Measurements from ENCODE around the gene ISCA2. TPM values are rescaled to one million over a fixed set of nuclear protein-coding genes. Genes with fewer than 3 reads are reported as not detected.

The ISCA2 gene
- total and polyA plus RNA-seq, 2 donors (not counting 3 experiments of a cell fraction or from before 2014, with no cell fraction given) = 22.6 to 25.7 TPM

DNA sequence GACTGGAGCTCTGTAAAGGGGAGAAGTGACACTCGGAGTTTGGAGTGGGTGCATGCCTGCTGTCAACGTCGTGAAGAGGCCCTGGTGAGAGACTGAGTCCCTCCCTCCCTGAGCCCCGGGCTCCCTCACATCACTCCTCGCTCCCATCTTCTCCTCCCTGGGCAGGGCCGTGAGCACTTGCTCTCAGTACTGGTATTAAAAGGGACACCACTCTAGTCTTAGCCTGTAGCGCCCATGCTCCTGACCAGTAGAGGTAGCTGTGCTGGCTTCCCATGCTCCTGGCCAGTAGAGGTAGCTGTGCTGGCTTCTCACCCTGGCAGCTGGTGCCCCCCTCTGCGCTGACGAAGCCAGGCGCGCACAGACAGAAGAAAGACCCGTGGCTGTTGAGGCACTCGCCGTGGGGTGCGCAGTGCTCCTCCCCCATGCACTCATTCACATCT is 14.7 kb downstream of the ISCA2 start:
- Histone ChIP-seq H2AFZ (ENCODE audit: low read depth, low read length) (no peak overlapping the region), H3K27me3 (ENCODE audit: control insufficient read depth in 2 of 2, insufficient read depth in 2 of 2, low read length in 2 of 2) (no peaks in the 10 kb centered on the region), H3K9me3 (replicated peaks; ENCODE audit: control insufficient read depth, insufficient read depth, low read length) (no peaks in the 10 kb centered on the region), H3K9me1 (replicated peaks; ENCODE audit: control insufficient read depth, extremely low read depth, insufficient read depth, low read length) (no peaks in the 10 kb centered on the region), H3K4me3 (replicated peaks in 1 of 3; ENCODE audit: insufficient read depth in 1 of 3, low read depth in 1 of 3, low read length in 3 of 3) (no peak overlapping the region), H3K4me1 (ENCODE audit: control insufficient read depth, extremely low read depth, insufficient read depth, low read length) (no peaks in the 10 kb centered on the region), H3K9ac (replicated peaks; ENCODE audit: extremely low read depth, insufficient read depth, low read length) (no peak overlapping the region), H3K36me3 (ENCODE audit: control insufficient read depth in 2 of 2, extremely low read depth in 1 of 2, insufficient read depth in 2 of 2, low read length in 2 of 2) (peaks cover 41 to 73% of the 10 kb centered on the region in 2 experiments), H3K79me2 (ENCODE audit: control insufficient read depth, insufficient read depth, low read length) (no peaks in the 10 kb centered on the region), H3K4me2 (ENCODE audit: insufficient read depth, low read length) (no peak overlapping the region), H3K27ac (ENCODE audit: insufficient read depth, low read depth, low read length) (no peak overlapping the region), H4K20me1 (replicated peaks; ENCODE audit: control insufficient read depth, extremely low read depth, insufficient read depth, low read length) (no peaks in the 10 kb centered on the region)
- TF ChIP-seq, protein P1, sequence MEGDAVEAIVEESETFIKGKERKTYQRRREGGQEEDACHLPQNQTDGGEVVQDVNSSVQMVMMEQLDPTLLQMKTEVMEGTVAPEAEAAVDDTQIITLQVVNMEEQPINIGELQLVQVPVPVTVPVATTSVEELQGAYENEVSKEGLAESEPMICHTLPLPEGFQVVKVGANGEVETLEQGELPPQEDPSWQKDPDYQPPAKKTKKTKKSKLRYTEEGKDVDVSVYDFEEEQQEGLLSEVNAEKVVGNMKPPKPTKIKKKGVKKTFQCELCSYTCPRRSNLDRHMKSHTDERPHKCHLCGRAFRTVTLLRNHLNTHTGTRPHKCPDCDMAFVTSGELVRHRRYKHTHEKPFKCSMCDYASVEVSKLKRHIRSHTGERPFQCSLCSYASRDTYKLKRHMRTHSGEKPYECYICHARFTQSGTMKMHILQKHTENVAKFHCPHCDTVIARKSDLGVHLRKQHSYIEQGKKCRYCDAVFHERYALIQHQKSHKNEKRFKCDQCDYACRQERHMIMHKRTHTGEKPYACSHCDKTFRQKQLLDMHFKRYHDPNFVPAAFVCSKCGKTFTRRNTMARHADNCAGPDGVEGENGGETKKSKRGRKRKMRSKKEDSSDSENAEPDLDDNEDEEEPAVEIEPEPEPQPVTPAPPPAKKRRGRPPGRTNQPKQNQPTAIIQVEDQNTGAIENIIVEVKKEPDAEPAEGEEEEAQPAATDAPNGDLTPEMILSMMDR (IDR thresholded peaks at IDR 0.05; ENCODE audit: extremely low read depth in 1 of 2, insufficient read depth in 1 of 2, low read depth in 1 of 2, low read length in 2 of 2) = peak; percentile 4 to 36
- TF ChIP-seq, protein P2, sequence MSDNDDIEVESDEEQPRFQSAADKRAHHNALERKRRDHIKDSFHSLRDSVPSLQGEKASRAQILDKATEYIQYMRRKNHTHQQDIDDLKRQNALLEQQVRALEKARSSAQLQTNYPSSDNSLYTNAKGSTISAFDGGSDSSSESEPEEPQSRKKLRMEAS (IDR thresholded peaks at IDR 0.05; ENCODE audit: insufficient read depth, insufficient read length) = no peak
- no peak for DNase-seq (ENCODE audit: low read depth, low spot score)
- ChIA-PET CTCF (interaction anchor here (1.2 kb wide), 1 partner anchor 10 kb away, joined by 3 read pairs; no protein-coding TSS in a partner anchor), POLR2A (no interaction called here)
- dilution Hi-C loops (cut with MboI; ENCODE audit: extremely low pct_ligation_motif_present, low sequenced_read_pairs) (no loop called here), intact Hi-C loops (cut with micrococcal nuclease) (no loop called here)
- BruUV-seq (replicated peaks) = no TSS peak
- no peak for FAIRE-seq

DNA sequence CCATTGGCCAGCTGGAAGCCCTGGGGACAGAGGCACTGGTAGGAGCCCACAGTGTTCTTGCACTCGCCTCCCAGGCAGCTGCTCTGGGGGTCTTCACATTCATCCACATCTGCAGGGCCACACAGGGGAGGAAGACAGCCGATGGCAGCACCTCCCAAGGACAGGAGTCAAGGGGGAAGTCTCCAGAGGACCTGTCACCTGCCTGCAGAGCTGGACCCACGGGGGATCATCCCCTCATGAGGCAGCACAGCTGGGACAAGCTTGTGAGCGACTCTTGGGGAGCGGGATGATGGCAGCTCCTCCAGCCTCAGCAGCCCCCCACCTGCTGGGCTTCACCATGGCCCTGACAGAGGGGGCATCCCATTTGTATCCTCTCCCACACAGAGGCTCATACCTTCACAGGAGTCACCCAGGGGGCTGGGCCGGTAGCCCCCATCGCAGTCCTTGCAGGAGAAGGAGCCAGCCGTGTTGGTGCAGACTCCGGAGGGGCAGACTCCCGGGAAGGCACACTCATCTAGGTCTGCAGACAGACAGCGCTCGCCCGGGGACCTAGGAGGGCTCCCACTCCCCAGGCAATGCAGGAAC is 15.4 kb downstream of the ISCA2 start:
- dilution Hi-C loops (cut with MboI; ENCODE audit: extremely low pct_ligation_motif_present, low sequenced_read_pairs) = no loop called here
- H3K4me1 ChIP-seq (ENCODE audit: control insufficient read depth, extremely low read depth, insufficient read depth, low read length) = no peaks in the 10 kb centered on the region
- FAIRE-seq (no peak), DNase-seq (ENCODE audit: low read depth, low spot score) (no peak)
- H3K79me2 ChIP-seq (ENCODE audit: control insufficient read depth, insufficient read depth, low read length) = no peaks in the 10 kb centered on the region
- H3K9me3 ChIP-seq (replicated peaks; ENCODE audit: control insufficient read depth, insufficient read depth, low read length) = no peaks in the 10 kb centered on the region
- CTCF ChIA-PET = interaction anchor here (1.2 kb wide), 1 partner anchor 10 kb away, joined by 3 read pairs; no protein-coding TSS in a partner anchor
- intact Hi-C loops (cut with micrococcal nuclease) = no loop called here
- H3K27me3 ChIP-seq (ENCODE audit: control insufficient read depth in 2 of 2, insufficient read depth in 2 of 2, low read length in 2 of 2) = no peaks in the 10 kb centered on the region
- no peaks in the 10 kb centered on the region for H3K9me1 ChIP-seq (replicated peaks; ENCODE audit: control insufficient read depth, extremely low read depth, insufficient read depth, low read length)
- H3K4me3 ChIP-seq (replicated peaks in 1 of 3; ENCODE audit: insufficient read depth in 1 of 3, low read depth in 1 of 3, low read length in 3 of 3) = no peak overlapping the region
- H3K4me2 ChIP-seq (ENCODE audit: insufficient read depth, low read length) = no peak overlapping the region
- H3K27ac ChIP-seq (ENCODE audit: insufficient read depth, low read depth, low read length) = no peak overlapping the region
- H3K36me3 ChIP-seq (ENCODE audit: control insufficient read depth in 2 of 2, extremely low read depth in 1 of 2, insufficient read depth in 2 of 2, low read length in 2 of 2) = peaks cover 39 to 69% of the 10 kb centered on the region in 2 experiments
- no peak for TF ChIP-seq EZH2 (IDR thresholded peaks at IDR 0.05; ENCODE audit: borderline replicate concordance, low read depth, low read length, severe bottlenecking)
- TF ChIP-seq GATA2 (IDR thresholded peaks at IDR 0.05; ENCODE audit: insufficient read depth, insufficient read length, low read depth, low read length) = no peak
- TF ChIP-seq POLR2AphosphoS5 (IDR thresholded peaks at IDR 0.05; ENCODE audit: insufficient read depth, low read depth, low read length) = no peak
- TF ChIP-seq, protein P2 (IDR thresholded peaks at IDR 0.05; ENCODE audit: insufficient read depth, insufficient read length) = no peak
- TF ChIP-seq JUN (IDR thresholded peaks at IDR 0.05; ENCODE audit: borderline replicate concordance, insufficient read depth, insufficient read length, low read depth) = no peak
- POLR2A ChIA-PET = no interaction called here
- H2AFZ ChIP-seq (ENCODE audit: low read depth, low read length) = no peak overlapping the region
- H4K20me1 ChIP-seq (replicated peaks; ENCODE audit: control insufficient read depth, extremely low read depth, insufficient read depth, low read length) = no peaks in the 10 kb centered on the region
- H3K9ac ChIP-seq (replicated peaks; ENCODE audit: extremely low read depth, insufficient read depth, low read length) = no peak overlapping the region
- TSS peak; percentile 38 for BruUV-seq (replicated peaks)
